HG02973 (cell line): ENCODE measurements around the gene PI4KB.
"Not testable (repeated sequence)": the region's sequence is repeated elsewhere in the genome, so short reads cannot be mapped to it uniquely, and the experiment has no call there.

Experiments used
- ATAC-seq: cut with Tn5 transposase; IDR thresholded peaks from one replicate; pipeline ENCODE4 v1.9.1; 2021; ENCODE audit warnings: moderate library complexity; ENCODE audit not compliant: unreplicated experiment

Gene PI4KB

DNA sequence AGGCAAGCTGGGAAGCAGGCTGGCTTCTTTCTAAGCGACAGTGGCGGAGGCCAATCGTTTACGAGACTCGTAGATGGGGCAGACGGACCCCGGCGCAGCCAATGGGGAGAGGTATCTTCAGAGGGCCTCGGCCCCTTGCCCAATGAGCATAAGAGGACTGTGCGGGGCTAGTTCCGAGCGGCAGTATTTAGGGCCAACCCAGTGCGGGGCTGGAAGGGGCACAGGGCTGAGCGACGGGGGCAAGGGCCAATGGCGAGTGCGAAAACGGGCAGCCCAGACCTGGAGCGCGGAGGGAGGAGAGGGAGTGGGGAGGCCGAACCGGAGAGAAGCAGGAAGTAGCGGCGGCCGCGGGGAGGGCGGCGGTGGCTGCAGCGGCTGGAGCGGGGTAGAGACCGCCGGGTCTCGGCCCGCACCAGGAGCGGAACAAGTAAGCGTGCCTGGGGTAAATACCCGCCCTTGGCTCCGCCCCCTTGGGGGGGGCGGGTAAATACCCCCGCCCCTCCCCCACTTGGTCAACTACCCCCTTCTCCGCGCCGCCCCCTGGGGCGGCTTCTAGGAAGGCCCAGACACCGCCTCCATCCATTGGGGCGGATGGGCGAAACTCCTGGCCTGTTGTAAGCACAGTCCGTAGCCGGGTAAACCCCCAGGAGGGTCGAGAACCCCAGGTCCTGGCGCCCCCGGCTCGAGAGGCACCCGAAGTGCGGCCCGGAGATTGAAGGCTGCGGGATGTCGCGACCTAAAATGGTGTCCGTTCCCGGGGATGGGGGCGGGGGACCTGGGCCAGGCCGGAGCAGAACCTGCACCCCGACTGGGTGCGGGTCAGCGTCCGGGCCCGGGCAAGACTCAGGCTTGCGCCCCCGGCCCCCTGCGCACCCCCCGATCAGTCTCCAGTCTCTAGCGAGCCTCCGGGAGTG, 45.0 kb downstream of the PI4KB start, which contains the start of gene ZNF687:
Gene ZNF687 (plus strand): TSS at position 331 of the 914 bp plus-strand sequence. CDS start 3,993 bp downstream, outside the sequence.
- ATAC-seq: peak; percentile 76

DNA sequence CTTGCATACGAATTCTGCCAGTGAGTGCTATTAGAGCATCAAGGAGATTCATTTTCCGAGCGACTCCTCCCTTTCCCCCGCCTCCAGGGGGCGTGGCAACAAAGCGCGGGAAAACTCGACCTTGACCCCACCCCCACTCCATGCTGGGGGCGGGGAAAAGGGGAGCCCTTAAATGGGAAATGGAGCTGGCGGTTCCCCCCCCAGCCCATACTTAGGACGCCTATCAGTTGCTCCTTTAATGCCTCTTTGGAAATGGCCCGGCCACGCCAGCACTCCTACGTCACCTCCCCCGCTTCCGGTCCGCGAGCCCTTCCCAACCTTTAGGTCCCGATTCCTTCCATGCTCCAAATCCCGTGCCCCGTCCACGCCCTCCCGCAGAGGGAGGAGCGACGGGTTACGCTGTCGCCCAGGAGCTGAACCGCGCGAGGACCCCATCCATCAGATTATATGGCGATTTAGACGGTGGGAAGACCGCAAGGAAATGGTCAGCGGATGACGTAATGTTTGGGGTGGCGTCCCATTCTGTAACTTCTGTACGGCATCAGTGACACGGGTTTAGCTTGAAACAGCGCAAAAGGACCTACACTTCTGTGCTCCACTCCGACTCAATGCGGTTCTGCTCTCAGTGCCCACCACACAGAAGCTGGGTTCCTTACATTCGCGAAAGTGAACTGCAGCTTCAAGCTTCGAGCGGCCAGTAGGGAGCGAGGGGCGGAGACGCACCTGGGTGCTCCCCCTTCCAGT, 45.8 kb downstream of the PI4KB start:
- peak; percentile 31 for ATAC-seq

DNA sequence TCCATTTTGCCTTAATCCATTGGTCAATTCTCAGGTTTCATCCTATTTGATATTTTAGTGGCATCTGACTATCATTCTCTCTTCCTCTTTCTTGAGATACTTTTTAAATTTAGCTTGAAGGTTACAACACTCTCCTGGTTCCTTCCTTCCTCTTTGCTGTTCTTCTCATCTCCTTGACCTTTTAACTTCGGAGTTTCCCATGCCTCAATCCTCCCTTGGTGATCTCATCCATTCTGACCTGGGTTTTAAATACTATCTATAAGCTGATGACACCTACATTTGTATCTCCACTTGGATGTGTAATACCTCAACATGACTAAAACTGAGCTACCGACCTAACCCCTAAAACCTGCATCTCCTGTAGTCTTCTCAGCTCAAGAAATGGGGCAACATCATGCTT, 50.0 kb downstream of the PI4KB start:
- no peak for ATAC-seq

DNA sequence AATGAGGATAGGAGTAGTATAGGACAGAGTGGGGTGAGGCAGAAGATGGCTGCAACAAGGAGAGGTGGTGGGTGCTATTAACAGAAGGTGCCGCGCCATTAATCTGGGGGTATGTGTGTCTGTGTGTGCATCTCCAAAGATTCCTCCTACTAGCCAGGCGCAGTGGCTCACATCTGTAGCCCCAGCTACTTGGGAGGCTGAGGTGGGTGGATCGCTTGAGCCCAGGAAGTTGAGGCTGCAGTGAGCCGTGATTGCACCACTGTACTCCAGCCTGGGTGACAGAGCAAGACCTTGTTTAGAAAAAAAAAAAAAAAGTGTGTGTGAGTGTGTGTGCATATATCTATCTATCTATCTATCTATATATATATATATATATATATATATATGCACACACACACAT, 51.9 kb downstream of the PI4KB start:
- not testable (repeated sequence) for ATAC-seq

DNA sequence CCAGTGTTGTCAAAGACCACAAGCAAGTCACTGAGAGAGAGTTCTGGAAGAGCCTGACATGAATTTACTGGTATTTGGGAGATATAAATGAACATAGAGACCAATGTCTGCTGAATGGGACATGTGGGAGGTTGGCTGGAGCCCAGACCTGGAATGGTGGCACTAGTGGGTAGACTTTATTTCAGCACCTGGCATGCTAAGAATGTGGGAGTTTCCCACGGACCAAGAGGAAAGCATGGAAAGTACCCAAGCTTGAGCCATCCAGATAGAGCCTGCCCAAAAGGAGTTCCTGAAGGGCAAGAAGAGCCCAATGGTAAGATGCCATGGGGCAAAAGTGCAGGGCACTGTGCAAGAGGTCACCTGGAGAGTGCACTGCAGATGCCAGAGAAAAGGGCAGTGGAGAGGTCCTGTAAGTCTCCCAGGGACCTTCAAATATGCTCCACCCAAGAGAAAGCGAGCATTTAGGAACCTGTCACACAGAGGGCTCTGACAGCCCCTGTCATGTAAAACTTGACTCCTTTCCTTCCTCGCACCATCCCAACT, 53.2 kb downstream of the PI4KB start:
- no peak for ATAC-seq

DNA sequence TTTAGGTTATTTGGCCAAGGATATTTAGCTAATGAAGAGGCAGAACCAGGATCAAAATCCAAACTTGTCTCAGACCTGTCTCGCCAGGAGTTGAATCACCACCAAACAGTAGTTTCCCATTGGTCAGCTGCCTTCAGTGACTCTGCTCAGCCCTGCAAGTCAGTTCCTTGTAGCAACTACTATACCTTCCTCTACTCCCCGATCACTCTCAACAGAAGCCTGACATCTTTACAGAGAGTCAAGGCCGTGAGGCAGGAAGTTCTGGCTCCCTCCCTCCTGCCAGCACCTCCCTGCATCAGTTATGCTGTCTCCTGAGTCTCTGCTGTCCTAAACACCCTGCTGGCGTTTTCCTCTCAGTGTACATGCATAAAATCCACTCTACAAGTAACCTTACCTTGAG, 59.5 kb downstream of the PI4KB start:
- ATAC-seq: no peak

DNA sequence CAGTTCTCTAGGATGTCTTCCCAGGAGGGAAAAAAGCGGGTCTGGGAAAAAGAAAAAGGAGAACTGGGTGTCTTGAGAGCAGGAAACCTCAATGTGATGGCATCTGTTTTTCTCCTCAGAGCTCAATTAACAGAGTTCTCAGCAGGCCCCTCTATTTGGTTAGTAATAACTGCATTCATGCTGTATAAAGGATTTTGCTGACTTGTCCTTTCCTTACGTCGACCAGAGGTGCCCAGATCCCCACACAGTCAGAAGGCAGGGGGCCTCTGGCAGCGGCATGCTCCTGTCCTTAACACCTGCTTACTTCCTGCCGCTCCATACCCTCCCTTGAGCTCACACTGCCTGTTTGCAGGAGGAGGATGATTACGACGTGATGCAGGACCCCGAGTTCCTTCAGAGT, 60.4 kb downstream of the PI4KB start:
- no peak for ATAC-seq

DNA sequence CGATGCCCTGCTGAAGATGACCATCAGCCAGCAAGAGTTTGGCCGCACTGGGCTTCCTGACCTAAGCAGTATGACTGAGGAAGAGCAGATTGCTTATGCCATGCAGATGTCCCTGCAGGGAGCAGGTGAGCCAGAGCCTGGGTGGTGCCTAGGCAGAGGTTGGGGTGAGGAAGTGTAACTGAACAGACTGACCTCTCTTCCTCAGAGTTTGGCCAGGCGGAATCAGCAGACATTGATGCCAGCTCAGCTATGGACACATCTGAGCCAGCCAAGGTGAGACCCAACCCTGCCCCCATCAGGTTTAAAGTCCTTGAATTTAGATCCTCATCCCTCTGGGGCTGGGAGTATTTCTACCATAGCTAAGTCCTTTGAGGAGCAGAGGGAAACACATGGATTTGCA, 60.9 kb downstream of the PI4KB start:
- ATAC-seq: no peak

DNA sequence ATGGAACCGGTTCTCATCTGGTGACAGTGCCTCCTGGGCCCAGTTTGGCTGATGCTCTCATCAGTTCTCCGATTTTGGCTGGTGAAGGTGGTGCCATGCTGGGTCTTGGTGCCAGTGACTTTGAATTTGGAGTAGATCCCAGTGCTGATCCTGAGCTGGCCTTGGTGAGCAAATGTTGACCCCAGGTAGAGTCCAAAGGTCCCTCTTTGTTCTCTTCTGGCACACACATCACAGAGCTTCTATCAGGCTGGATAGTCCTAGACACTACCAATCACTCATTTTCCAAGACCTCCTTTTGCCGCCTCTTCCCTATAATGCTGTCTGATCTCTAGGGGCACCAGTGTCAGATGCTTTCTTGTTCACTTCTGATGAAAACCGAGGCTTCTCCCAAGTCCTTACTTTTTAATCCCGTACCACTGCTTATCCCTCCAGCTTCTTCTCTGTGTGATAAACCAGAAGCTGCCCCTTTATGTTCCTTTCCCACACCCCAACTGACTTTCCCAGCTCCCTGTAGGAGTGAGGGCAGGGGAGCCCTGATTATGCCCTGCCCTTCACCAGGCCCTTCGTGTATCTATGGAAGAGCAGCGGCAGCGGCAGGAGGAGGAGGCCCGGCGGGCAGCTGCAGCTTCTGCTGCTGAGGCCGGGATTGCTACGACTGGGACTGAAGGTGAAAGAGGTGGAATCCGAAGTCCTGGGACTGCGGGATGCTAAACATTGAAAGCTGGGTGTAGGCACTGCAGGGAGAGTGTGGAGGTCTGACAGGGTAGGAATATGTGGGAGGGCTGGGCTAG, 61.6 kb downstream of the PI4KB start:
- ATAC-seq: no peak

DNA sequence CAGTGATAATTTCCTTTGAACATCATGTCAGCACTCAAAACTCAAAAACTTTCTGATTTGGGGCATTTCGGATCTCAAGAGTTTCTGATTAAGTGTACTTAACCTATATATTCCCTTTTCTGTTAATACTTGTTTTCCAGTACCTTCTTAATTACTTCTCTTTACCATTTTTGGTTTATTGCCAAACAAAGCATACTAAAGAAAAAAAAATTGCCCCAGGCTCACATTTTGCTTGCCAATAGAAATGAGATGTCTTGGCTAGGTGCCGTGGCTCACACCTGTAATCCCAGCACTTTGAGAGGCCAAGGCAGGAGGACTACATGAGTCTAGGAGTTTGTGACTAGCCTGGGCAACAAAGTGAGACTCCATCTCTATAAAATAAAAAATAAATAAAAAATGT, 67.9 kb downstream of the PI4KB start:
- no peak for ATAC-seq

DNA sequence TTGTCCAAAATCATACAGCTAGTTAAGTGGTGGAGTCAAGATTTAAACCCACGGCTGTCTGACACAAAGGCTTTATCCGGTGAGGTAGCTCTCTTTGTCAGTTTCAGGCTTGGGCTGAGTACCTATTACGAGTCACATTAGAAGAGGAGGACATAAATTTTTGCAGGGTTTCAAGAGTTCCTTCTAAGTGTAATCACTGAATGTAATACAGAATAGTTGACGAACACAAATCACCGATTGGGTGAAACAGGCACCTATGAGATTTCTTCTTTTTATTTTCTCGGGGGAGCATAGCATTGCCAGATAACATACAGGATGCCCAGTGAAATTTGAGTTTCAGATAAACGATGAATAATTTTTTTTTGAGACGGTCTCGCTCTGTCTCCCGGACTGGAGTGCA, 71.8 kb downstream of the PI4KB start:
- no peak for ATAC-seq

DNA sequence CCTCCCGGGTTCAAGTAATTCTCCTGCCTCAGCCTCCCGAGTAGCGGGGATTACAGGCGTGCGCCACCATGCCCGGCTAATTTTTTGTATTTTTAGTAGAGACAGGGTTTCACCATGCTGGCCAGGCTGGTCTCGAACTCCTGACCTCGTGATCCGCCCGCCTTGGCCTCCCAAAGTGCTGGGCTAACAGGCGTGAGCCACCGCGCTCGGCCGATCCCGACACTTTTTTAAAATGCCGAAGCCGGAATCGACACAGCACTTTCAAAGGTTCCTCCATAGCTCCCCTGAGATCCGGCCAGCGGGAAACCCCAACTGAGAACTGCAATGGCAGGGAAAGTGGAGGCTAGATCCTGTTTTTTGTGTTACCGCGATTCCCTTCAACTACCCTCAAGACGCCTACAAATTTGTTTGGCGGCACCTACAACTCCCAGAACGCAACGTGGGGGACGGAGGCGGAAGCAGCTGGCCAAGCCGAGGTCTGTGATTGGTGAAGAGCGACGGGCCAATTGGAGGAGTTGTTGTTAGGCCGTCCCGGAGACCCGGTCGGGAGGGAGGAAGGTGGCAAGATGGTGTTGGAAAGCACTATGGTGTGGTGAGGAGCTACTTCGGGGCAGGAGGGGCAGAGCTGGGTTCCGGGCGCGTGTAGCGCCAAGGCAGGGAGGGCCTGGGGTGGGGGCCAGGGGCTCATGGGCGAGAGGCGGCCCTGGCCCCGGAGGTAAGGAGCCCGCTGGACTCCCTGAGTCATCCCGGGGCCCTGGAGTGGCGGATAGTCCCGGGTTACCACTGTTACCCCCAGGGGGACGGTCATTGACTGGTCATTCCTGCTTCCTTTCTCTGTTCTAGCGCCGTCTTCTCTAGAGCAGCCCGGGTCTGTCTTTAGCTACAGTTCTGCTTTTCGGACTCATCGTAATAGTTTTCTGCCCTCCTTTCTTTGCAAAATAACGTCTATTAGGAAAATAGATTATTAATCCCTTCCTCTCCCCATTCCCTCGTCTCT, 72.7 kb downstream of the PI4KB start, which contains the start of gene PSMD4:
Gene PSMD4 (plus strand): TSS at position 518 of the 997 bp plus-strand sequence. CDS start 49 bp downstream, at position 567.
- peak; percentile 85 for ATAC-seq

DNA sequence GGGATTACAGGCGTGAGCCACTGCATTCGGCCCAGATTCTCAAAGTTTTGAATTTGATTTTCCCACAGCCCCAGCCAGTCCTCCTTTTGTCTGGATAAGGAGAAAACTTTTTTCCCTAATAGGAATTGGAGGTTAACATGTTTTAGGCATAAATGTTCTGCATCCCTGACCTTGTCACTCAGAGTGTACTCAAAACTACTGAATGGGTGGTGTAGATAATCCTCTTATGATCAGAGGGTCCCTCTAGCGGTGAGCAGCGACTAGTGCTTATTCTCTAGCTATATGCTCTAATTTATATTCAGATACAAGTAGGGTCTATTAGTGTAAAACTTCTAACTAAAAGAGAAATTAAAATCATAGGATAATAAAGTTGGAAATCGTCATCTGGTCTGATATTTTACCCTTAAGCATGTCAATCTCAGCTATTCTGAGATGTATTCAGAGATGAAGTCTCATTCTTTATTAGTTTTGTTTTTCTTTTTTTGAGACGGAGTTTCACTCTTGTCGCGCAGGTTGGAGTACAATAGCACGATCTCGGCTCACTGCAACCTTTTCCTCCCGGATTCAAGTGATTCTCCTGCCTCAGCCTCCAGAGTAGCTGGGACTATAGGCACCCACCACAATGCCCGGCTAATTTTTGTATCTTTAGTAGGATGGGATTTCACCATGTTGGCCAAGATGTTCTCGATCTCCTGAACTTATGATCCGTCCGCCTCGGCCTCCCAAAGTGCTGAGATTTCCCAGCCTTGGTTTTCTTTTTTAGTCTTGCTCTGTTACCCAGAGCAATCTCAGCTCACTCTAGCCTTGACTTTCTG, 75.4 kb downstream of the PI4KB start:
- no peak for ATAC-seq

DNA sequence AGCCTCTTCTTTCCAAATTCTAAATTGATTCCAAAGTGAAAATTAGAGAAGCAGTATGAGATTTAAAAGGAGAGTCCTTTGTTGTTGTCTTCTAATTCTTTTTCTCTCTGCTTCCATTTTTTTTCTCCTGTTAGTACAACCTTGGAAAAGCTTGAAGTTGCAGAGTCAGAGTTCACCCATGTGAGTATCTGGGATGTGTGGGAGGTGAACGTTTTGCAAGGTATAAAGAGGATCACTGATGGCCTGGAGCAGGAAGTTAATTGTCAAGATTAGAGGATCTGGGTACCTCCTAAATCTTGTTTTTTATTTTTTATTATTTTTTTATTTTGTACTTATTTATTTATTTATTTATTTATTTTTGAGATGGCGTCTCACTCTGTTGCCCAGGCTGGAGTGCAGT, 80.4 kb downstream of the PI4KB start:
- no peak for ATAC-seq

DNA sequence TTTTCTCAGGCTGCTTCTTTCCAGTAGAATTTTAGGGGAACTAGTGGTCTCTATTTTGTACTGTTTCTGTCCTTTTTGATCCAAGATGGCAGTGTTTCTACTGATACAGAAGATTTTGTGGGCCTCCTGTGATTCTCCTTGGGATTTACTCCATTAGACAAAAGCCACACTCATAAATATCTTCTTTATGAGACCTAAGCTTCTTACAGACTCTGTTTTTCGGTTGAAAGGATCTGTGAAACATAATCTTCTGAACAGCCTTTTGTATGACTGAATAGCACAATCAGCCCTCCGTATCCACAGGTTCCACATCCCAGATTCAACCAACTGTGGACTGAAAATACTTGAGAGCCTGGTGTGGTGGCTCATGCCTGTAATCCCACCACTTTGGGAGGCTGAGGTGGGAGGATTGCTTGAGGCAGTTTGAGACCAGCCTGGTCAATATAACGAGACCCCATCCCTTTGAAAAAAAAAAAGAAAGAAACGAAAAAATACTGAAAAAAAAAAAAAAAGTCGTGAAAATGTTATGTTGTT, 83.5 kb downstream of the PI4KB start:
- no peak for ATAC-seq

DNA sequence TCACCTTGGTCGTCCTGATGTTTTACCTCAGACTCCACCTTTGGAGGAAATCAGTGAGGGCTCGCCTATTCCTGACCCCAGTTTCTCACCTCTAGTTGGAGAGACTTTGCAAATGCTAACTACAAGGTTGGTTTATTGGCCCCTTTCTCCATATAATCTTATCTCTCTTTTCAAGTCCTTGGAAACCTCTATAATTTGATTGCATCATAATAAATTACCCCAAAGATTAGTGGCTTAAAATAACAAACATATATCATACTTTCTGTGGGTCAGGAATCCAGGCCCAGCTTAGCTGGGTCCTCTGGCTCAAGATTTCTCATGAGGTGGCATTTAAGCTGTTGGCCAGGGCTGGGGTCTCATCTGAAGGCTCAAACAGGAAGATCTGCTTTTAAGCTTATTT, 84.8 kb downstream of the PI4KB start:
- ATAC-seq: no peak
